Measurements from ENCODE around the gene INTS7.

GRCh38 chr1:211928993-211929637 is 106.2 kb downstream of the INTS7 start:
- TF ChIP-seq CTCF (conservative IDR thresholded peaks at IDR 0.05; ENCODE audit: low read depth, low read length) = no peak
- no peak for TF ChIP-seq POLR2A (IDR thresholded peaks at IDR 0.05; ENCODE audit: low read depth, low read length)
- TF ChIP-seq FOS (IDR thresholded peaks at IDR 0.05; ENCODE audit: low read depth, low read length) = no peak
- no peak for TF ChIP-seq BHLHE40 (IDR thresholded peaks at IDR 0.05; ENCODE audit: low read depth, low read length)
- no peak for TF ChIP-seq CHD1 (IDR thresholded peaks at IDR 0.05; ENCODE audit: low read depth, low read length)
- TF ChIP-seq SMC3 (IDR thresholded peaks at IDR 0.05; ENCODE audit: low read depth, low read length) = no peak
- TF ChIP-seq ELK1 (IDR thresholded peaks at IDR 0.05; ENCODE audit: borderline replicate concordance, low read depth, low read length) = no peak
- TF ChIP-seq NFE2L2 (IDR thresholded peaks at IDR 0.05; ENCODE audit: low read depth, low read length) = no peak
- no peak for TF ChIP-seq RCOR1 (IDR thresholded peaks at IDR 0.05; ENCODE audit: insufficient replicate concordance, low read length)

All from IMR-90 (cell line).